Kidney tubule cell (primary cell): Measurements from ENCODE around the gene GDPD4.

Experiments used
- DNase-seq: peaks from one replicate; pipeline ENCODE4 v3.0.0-alpha.2; 2018; ENCODE audit warnings: low spot score

The GDPD4 gene

DNA sequence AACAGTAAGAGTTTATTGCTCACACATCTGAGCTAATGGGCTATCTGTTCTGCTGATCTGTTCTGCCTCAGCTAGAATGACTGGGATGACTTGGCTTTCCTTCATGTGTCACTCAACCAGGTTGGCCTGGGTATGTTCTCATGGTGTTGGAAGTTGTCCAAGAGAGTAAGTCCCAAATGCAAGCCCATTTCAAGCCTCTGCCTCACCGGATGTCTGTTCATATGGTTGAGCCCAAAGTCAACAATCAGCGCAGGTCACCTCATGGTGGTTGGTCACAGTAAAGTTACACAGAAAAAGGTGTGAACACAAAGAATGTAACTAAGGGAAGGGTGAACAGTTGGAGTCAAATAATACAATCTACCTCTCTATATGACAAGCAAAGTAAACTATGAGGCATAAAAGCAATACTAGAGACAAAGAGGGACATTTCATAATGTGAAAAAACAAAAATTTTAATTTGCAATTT is 1.9 kb downstream of the GDPD4 start:
- DNase-seq = peak; percentile 86

DNA sequence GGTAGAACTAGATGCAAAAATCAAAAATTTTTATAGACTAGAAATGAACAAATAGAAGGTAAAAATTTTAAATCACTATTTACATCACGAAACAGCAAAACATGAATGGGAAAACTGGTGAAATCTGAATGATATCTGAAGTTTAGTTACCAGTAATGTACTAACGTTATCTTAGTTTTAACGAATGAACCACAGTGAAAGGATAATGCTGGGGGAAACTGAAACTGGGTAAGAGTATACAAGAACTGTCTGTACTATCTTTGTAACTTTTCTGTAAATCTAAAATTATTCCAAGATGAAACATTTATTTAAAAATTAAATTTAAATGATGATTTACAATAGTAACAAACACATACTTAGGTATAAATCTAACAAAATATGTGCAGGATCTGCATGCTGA is 7.4 kb downstream of the GDPD4 start:
- no peak for DNase-seq

DNA sequence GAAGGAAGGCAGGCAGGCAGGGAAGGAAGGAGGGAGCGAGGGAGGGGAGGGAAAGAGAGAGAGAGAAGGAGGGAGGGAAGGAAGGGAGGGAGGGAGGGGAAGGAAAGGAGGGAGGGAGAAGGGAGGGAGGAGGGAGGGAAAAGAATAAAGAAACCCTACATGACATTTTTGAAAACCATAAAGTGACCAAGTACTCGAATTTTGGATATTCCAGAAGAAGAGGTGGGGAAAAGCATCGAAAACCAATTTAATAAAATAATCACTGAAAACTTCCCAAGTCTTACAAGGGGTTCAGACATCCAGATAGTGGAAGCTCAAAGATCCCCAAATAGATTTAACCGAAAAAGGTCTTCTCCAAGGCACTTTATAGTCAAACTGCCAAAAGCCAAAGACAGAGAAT is 11.7 kb downstream of the GDPD4 start:
- DNase-seq = no peak

- peak; percentile 33 for DNase-seq
Observed at GRCh38 chr11:77287615-77288273, 13.7 kb downstream of the GDPD4 start.

DNA sequence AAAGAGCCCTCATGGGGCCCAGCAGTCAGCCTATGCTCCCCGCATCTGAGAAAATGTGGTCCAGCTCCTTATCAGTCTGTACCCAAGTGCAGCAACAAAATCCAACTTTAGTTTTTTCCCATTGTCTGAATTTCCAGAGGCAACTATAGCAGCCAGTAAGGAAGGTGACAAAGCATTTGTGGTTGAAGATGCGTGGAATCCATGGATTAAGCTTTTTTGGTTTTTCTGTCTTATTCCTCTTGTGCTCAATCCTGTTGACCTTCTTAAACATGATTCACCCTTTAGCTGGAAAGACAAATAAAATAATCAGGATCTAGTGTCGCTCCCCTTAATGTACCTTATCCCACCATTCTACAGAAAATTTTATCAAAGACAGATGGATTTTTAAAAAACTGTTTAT is 14.3 kb downstream of the GDPD4 start:
- no peak for DNase-seq

DNA sequence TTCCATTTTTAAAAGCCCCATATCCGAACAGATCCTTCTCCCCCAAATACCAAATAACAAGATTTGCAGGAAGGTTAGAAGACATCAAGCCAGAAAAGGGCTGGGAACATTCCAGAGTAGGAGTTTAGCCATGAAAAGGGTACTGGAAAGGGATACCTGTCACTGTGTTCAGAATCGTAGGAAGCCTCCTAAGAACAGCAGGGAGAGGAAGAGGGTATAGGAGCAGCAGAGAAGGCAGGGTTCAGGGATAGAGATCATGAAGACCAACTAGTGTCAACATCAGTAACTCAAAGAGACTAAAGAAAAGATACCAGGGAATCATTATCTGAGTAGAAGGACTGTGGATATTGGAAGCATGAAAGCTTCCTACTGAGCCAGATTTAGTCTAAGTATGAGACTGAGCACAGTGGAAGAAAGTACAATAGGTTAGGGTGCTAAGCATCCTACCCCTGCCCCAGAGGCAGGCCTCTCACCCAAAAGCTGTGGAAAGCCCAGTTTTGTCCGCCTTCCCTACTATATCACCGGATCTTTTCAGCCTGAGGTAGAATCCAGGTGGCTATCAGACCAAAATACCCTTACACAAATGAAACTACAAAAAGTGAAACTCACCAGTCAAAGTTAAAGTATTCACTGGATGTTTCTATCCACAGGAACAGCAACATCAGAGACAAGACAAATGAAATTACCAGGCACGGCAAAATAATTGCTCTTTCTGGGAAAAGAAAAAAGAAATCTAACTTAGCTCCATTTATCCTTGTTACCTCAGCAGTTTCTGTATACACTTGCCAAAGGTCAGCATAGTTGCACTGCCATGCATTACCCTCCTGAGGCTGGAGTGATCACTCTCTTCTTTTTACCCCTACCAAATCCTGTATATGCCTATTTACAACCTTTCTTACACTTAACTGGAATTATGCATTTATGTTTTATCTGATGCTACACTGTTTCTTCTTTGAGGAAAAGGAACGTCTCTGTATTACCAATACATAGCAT is 16.7 kb downstream of the GDPD4 start:
- DNase-seq = no peak

DNA sequence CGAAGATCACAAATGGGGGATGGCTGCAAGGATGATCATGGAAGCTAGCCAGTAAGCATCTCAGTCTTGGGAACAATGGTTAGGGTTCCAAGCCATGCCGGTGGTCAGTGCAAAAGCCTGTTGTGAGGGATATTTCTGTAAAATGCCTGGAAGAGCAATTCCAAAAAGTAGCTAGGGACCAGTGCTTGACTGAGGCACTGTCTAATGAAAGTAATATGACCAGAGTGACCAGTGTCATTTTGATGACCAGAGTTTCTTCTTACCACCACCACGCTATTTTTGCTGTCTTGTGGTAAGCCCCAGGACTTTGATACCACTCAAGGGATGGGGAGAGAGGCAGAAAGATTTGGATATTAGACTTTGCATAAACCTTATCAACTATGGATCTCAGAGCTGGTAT is 18.4 kb downstream of the GDPD4 start:
- DNase-seq = no peak

- DNase-seq = peak; percentile 25
Observed at GRCh38 chr11:77278595-77279506, 22.6 kb downstream of the GDPD4 start.

GRCh38 chr11:77276271-77276670 is 25.2 kb downstream of the GDPD4 start:
- DNase-seq = no peak

DNA sequence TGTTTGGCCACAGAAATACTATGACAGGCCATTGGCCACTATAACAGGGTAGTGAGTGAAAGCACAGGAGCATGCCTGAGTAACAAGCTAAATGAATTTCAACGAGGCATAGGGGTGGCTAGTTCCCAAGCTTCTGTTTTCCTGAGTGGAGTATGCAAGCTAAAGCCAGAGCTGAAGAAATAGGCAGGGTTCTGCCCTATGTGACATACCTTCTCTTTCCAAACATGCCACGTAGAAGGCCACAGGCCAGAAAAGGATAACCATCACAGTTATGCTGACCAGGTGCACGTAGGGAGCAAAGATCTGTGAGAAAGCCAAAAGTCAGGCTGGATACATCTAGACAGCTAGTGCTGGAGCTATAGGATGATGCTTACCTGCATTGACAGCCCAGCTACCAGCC is 30.6 kb downstream of the GDPD4 start:
- no peak for DNase-seq

DNA sequence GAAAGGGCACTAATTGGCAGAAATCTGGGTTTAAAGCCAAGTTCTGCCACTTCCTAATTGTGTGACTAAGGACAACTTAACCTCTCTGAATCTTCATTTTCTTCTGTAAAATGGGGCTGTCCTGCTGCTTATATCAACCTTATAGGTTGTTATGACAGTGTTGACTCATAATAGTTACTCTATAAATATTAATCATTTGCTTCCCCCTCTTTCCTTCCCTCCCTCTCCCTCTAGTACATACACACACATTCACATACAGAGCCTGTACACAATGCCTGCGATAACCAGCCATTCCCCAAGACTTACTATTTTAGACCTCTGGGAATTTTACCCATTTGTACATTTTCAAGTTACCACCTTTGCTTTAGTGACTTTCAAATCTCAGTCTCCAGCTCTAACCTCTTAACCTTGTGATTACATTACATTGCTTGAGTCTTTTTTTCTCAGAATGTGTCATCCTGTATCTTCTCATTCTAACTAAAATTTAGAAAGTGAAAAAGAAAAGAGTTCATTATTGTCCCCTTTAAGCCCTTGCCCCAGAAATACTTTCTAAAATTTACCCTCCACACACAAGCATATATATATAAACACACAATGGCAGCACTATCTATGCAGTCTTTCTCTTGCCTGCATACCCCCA is 31.9 kb downstream of the GDPD4 start:
- no peak for DNase-seq

GRCh38 chr11:77267962-77268361 is 33.5 kb downstream of the GDPD4 start:
- peak; percentile 17 for DNase-seq

GRCh38 chr11:77266766-77267165 is 34.7 kb downstream of the GDPD4 start:
- no peak for DNase-seq

GRCh38 chr11:77262803-77263202 is 38.7 kb downstream of the GDPD4 start:
- DNase-seq = no peak

DNA sequence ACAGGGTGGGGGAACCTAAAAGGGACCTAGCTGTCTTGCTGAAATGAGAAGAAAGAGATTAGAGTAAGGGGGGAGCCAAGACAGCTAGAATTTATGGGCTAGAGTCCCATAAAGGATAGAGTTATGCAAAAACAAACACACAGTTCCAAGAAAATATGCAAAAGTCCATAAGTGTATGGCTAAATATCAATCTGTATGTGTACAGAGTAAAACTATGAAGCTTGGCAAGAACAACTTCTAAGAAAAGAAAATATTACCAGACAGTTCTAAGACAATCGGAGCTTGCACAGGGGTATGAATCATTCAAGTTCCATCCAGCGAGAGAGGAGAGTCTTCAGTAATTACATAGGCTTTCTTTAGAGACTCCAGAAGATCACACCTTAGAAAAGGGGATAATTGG is 41.8 kb downstream of the GDPD4 start:
- no peak for DNase-seq

DNA sequence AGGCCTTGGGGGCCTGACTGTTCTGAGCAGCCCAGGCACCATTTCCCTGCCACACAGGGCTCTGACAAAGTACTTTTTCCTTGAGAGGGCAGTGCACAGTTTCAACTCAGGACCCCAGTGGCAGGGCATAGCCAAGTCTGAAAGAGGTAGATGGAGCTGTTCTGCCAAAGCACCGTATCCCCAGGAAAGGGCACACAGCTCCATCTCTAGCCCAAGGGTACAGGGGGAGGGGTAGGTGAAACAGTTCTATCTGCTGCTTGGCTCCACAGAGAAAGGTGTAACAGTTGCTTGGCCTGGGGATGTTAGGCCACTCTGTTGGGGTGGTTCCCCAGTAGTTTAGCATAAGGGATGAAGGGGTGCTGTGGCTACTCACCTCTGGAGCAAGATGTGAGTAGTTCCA is 47.8 kb downstream of the GDPD4 start:
- DNase-seq = no peak

GRCh38 chr11:77252555-77253270 is 48.8 kb downstream of the GDPD4 start:
- no peak for DNase-seq

DNA sequence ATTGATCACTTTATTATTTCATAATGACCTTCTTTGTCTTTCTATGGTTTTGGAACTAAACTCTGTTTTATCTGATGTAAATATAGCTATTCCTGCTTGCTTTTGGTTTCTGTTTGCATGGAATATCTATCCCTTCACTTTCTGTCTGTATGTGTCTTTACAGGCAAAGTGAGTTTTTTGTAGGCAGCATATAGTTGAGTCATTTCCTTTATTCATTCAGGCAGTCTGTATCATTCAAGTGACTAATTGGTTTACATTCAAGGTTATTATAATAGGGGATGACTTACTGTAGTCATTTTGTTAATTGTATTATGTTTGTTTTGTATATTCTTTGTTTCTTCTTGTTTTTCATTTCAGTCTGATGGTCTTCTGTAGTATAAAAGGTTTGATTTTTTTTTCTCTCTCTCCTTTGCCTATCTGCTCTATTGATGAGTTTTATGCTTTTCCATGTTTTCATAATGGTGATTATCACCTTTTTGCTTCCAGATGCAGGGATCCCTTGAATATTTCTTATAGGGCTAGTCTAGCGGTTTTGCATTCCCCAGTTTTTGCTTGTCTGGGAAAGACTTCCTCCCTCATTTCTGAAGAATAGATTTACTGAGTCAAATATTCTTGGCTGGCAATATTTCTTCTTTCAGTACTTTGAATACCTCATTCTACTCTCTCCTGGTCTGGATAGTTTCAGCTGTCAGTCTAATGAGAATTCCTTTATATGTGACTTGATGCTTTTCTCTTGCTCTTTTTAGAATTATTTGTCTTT is 50.4 kb downstream of the GDPD4 start:
- peak; percentile 60 for DNase-seq

- peak; percentile 74 for DNase-seq
Observed at GRCh38 chr11:77249427-77249826, 52.1 kb downstream of the GDPD4 start.
